ENCODE results near the gene PRR5L.

PRR5L gene

GRCh38 chr11:36362902-36363301 lies 66.8 kb downstream of the PRR5L start:
- Histone ChIP-seq H3K4me3 (ENCODE audit: low read depth, low read length) (no peak overlapping the region), H3K27me3 (ENCODE audit: control insufficient read depth, insufficient read depth, low read length) (peaks cover 3% of the 10 kb centered on the region), H3K9ac (ENCODE audit: low read depth, low read length) (no peak overlapping the region), H3K36me3 (ENCODE audit: control insufficient read depth, insufficient read depth, low read length) (no peaks in the 10 kb centered on the region), H3K4me1 (ENCODE audit: control insufficient read depth, insufficient read depth, low read length) (peaks cover 13% of the 10 kb centered on the region), H3K9me3 (ENCODE audit: control insufficient read depth, insufficient read depth, low read length) (no peaks in the 10 kb centered on the region)

- no peak overlapping the region for H3K9ac ChIP-seq (ENCODE audit: low read depth, low read length)
- no peaks in the 10 kb centered on the region for H3K36me3 ChIP-seq (ENCODE audit: control insufficient read depth, insufficient read depth, low read length)
- H3K4me3 ChIP-seq (ENCODE audit: low read depth, low read length): no peak overlapping the region
- H3K4me1 ChIP-seq (ENCODE audit: control insufficient read depth, insufficient read depth, low read length): peaks cover 13% of the 10 kb centered on the region
- H3K9me3 ChIP-seq (ENCODE audit: control insufficient read depth, insufficient read depth, low read length): no peaks in the 10 kb centered on the region
- peaks cover 3% of the 10 kb centered on the region for H3K27me3 ChIP-seq (ENCODE audit: control insufficient read depth, insufficient read depth, low read length)
These were observed 67.5 kb downstream of the PRR5L start for GRCh38 chr11:36363361-36364268.

GRCh38 chr11:36364551-36365325 lies 68.7 kb downstream of the PRR5L start:
- Histone ChIP-seq H3K4me1 (ENCODE audit: control insufficient read depth, insufficient read depth, low read length) (peaks cover 13% of the 10 kb centered on the region), H3K9ac (ENCODE audit: low read depth, low read length) (no peak overlapping the region), H3K36me3 (ENCODE audit: control insufficient read depth, insufficient read depth, low read length) (no peaks in the 10 kb centered on the region)

GRCh38 chr11:36365907-36366306 lies 69.8 kb downstream of the PRR5L start:
- Histone ChIP-seq H3K36me3 (ENCODE audit: control insufficient read depth, insufficient read depth, low read length) (no peaks in the 10 kb centered on the region), H3K4me3 (ENCODE audit: low read depth, low read length) (no peak overlapping the region), H3K27me3 (ENCODE audit: control insufficient read depth, insufficient read depth, low read length) (peaks cover 3% of the 10 kb centered on the region), H3K4me1 (ENCODE audit: control insufficient read depth, insufficient read depth, low read length) (peaks cover 13% of the 10 kb centered on the region), H3K9ac (ENCODE audit: low read depth, low read length) (no peak overlapping the region), H3K9me3 (ENCODE audit: control insufficient read depth, insufficient read depth, low read length) (no peaks in the 10 kb centered on the region)

More at GRCh38 chr11:36364551-36365325, 68.7 kb downstream of the PRR5L start:
- Histone ChIP-seq H3K27me3 (ENCODE audit: control insufficient read depth, insufficient read depth, low read length) (peaks cover 3% of the 10 kb centered on the region), H3K9me3 (ENCODE audit: control insufficient read depth, insufficient read depth, low read length) (no peaks in the 10 kb centered on the region), H3K4me3 (ENCODE audit: low read depth, low read length) (no peak overlapping the region)

GRCh38 chr11:36367806-36368680 lies 72.0 kb downstream of the PRR5L start:
- no peaks in the 10 kb centered on the region for H3K9me3 ChIP-seq (ENCODE audit: control insufficient read depth, insufficient read depth, low read length)
- no peaks in the 10 kb centered on the region for H3K36me3 ChIP-seq (ENCODE audit: control insufficient read depth, insufficient read depth, low read length)
- H3K4me1 ChIP-seq (ENCODE audit: control insufficient read depth, insufficient read depth, low read length): peaks cover 7% of the 10 kb centered on the region
- H3K9ac ChIP-seq (ENCODE audit: low read depth, low read length): no peak overlapping the region
- H3K4me3 ChIP-seq (ENCODE audit: low read depth, low read length): no peak overlapping the region
- H3K27me3 ChIP-seq (ENCODE audit: control insufficient read depth, insufficient read depth, low read length): no peaks in the 10 kb centered on the region

- no peaks in the 10 kb centered on the region for H3K9me3 ChIP-seq (ENCODE audit: control insufficient read depth, insufficient read depth, low read length)
- H3K36me3 ChIP-seq (ENCODE audit: control insufficient read depth, insufficient read depth, low read length): no peaks in the 10 kb centered on the region
- no peaks in the 10 kb centered on the region for H3K4me1 ChIP-seq (ENCODE audit: control insufficient read depth, insufficient read depth, low read length)
- peaks cover 11% of the 10 kb centered on the region for H3K27me3 ChIP-seq (ENCODE audit: control insufficient read depth, insufficient read depth, low read length)
- H3K9ac ChIP-seq (ENCODE audit: low read depth, low read length): no peak overlapping the region
- H3K4me3 ChIP-seq (ENCODE audit: low read depth, low read length): no peak overlapping the region
These were observed 75.1 kb downstream of the PRR5L start for GRCh38 chr11:36371181-36371580.

GRCh38 chr11:36371590-36371989 lies 75.5 kb downstream of the PRR5L start:
- no peak overlapping the region for H3K4me3 ChIP-seq (ENCODE audit: low read depth, low read length)
- no peaks in the 10 kb centered on the region for H3K36me3 ChIP-seq (ENCODE audit: control insufficient read depth, insufficient read depth, low read length)
- H3K9me3 ChIP-seq (ENCODE audit: control insufficient read depth, insufficient read depth, low read length): no peaks in the 10 kb centered on the region
- H3K9ac ChIP-seq (ENCODE audit: low read depth, low read length): no peak overlapping the region
- H3K4me1 ChIP-seq (ENCODE audit: control insufficient read depth, insufficient read depth, low read length): no peaks in the 10 kb centered on the region
- peaks cover 11% of the 10 kb centered on the region for H3K27me3 ChIP-seq (ENCODE audit: control insufficient read depth, insufficient read depth, low read length)

- Histone ChIP-seq H3K36me3 (ENCODE audit: control insufficient read depth, insufficient read depth, low read length) (no peaks in the 10 kb centered on the region), H3K27me3 (ENCODE audit: control insufficient read depth, insufficient read depth, low read length) (peaks cover 11% of the 10 kb centered on the region), H3K9me3 (ENCODE audit: control insufficient read depth, insufficient read depth, low read length) (no peaks in the 10 kb centered on the region), H3K9ac (ENCODE audit: low read depth, low read length) (no peak overlapping the region), H3K4me1 (ENCODE audit: control insufficient read depth, insufficient read depth, low read length) (no peaks in the 10 kb centered on the region), H3K4me3 (ENCODE audit: low read depth, low read length) (no peak overlapping the region)
These were observed 76.1 kb downstream of the PRR5L start for GRCh38 chr11:36372101-36372771.

- Histone ChIP-seq H3K4me1 (ENCODE audit: control insufficient read depth, insufficient read depth, low read length) (no peaks in the 10 kb centered on the region), H3K9me3 (ENCODE audit: control insufficient read depth, insufficient read depth, low read length) (no peaks in the 10 kb centered on the region), H3K9ac (ENCODE audit: low read depth, low read length) (no peak overlapping the region), H3K27me3 (ENCODE audit: control insufficient read depth, insufficient read depth, low read length) (peaks cover 21% of the 10 kb centered on the region), H3K36me3 (ENCODE audit: control insufficient read depth, insufficient read depth, low read length) (no peaks in the 10 kb centered on the region), H3K4me3 (ENCODE audit: low read depth, low read length) (no peak overlapping the region)
These were observed 77.2 kb downstream of the PRR5L start for GRCh38 chr11:36373016-36374010.

GRCh38 chr11:36374726-36375125 lies 78.6 kb downstream of the PRR5L start:
- H3K36me3 ChIP-seq (ENCODE audit: control insufficient read depth, insufficient read depth, low read length): no peaks in the 10 kb centered on the region
- peaks cover 29% of the 10 kb centered on the region for H3K27me3 ChIP-seq (ENCODE audit: control insufficient read depth, insufficient read depth, low read length)
- H3K4me1 ChIP-seq (ENCODE audit: control insufficient read depth, insufficient read depth, low read length): no peaks in the 10 kb centered on the region

More at GRCh38 chr11:36374726-36375125, 78.6 kb downstream of the PRR5L start:
- Histone ChIP-seq H3K4me3 (ENCODE audit: low read depth, low read length) (no peak overlapping the region), H3K9ac (ENCODE audit: low read depth, low read length) (no peak overlapping the region), H3K9me3 (ENCODE audit: control insufficient read depth, insufficient read depth, low read length) (no peaks in the 10 kb centered on the region)

Data from iPS-15b (cell line).